HEK293 (cell line): Measurements from ENCODE around the gene RBP2.
A peak's percentile ranks its signal among the peaks of the same experiment; 100 is the strongest.

Experiments used
- CTCF ChIA-PET: fragments of 350-600 bp; formaldehyde crosslinking; extraction: SDS; loops from one replicate; lab custom pipeline; 2021; ENCODE audit warnings: antibody characterized with exemption; lab: Yijun Ruan, JAX
- POLR2A ChIA-PET: fragments of 300-600 bp; formaldehyde crosslinking; extraction: SDS; loops from one replicate; lab custom pipeline; 2020; ENCODE audit warnings: antibody characterized with exemption, inconsistent platforms; lab: Yijun Ruan, JAX
- H3K27ac ChIP-seq: fragments of 200-500 bp; sonication (Bioruptor generic); 2 replicates; pipeline ENCODE4 v1.5.1; 2014; ENCODE audit warnings: low read depth, low read length, control low read depth, inconsistent platforms; ENCODE audit errors: extremely low read depth
- H3K36me3 ChIP-seq, 2 experiments: fragments of 200-500 bp in 1 of 2; sonication (Bioruptor generic) in 1 of 2; 1 replicate in 1 of 2; 2 replicates in 1 of 2; pipeline ENCODE4 v1.5.1; 2014 to 2017; ENCODE audit warnings: inconsistent platforms in 2 of 2, low read length in 2 of 2; ENCODE audit not compliant: control insufficient read depth in 2 of 2, insufficient read depth in 1 of 2
- H3K4me1 ChIP-seq: fragments of 200-500 bp; sonication (Bioruptor generic); 2 replicates; pipeline ENCODE4 v1.5.1; 2014; ENCODE audit warnings: mild to moderate bottlenecking, low read length, inconsistent platforms; ENCODE audit not compliant: control insufficient read depth, insufficient read depth
- H3K4me3 ChIP-seq: 2 replicates; pipeline ENCODE4 v1.5.1; 2011; ENCODE audit warnings: low read depth, mild to moderate bottlenecking, control low read depth, low read length, moderate library complexity
- H3K9me3 ChIP-seq: fragments of 200-500 bp; sonication (Bioruptor generic); 2 replicates; pipeline ENCODE4 v1.5.1; 2014; ENCODE audit warnings: low read depth, low read length, inconsistent platforms; ENCODE audit not compliant: control insufficient read depth, insufficient read depth
- ATF2 ChIP-seq: fragments of 450-650 bp; formaldehyde crosslinking; IDR thresholded peaks from 2 replicates; pipeline ENCODE4 v1.5.1; 2016; ENCODE audit warnings: missing biosample characterization, missing genetic modification characterization, low read depth
- CTCF ChIP-seq: fragments of 450-650 bp; formaldehyde crosslinking; IDR thresholded peaks from 2 replicates; pipeline ENCODE4 v1.5.1; 2016; ENCODE audit warnings: missing biosample characterization, missing genetic modification characterization
- EGR2 ChIP-seq: fragments of 450-650 bp; formaldehyde crosslinking; IDR thresholded peaks from 2 replicates; pipeline ENCODE4 v1.5.1; 2016; ENCODE audit warnings: low read depth, missing biosample characterization, missing genetic modification characterization
- FEZF1 ChIP-seq: fragments of 450-650 bp; formaldehyde crosslinking; IDR thresholded peaks from 2 replicates; pipeline ENCODE4 v1.5.1; 2016; ENCODE audit warnings: missing biosample characterization, missing genetic modification characterization
- HOXD13 ChIP-seq: sonication (generic); formaldehyde crosslinking; IDR thresholded peaks from 2 replicates; pipeline ENCODE4 v1.8.0; 2022; ENCODE audit warnings: missing genetic modification reagents, borderline replicate concordance
- INSM2 ChIP-seq: fragments of 450-650 bp; formaldehyde crosslinking; IDR thresholded peaks from 2 replicates; pipeline ENCODE4 v1.5.1; 2016; ENCODE audit warnings: missing biosample characterization, missing genetic modification characterization
- KLF7 ChIP-seq: fragments of 450-650 bp; formaldehyde crosslinking; IDR thresholded peaks from 2 replicates; pipeline ENCODE4 v1.5.1; 2016; ENCODE audit warnings: missing biosample characterization, missing genetic modification characterization, borderline replicate concordance
- KLF9 ChIP-seq: fragments of 450-650 bp; formaldehyde crosslinking; IDR thresholded peaks from 2 replicates; pipeline ENCODE4 v1.5.1; 2016; ENCODE audit warnings: missing biosample characterization, missing genetic modification characterization, low read depth
- PRDM10 ChIP-seq: fragments of 450-650 bp; formaldehyde crosslinking; IDR thresholded peaks from 2 replicates; pipeline ENCODE4 v1.5.1; 2016; ENCODE audit warnings: missing biosample characterization, missing genetic modification characterization
- SCRT2 ChIP-seq: fragments of 450-650 bp; formaldehyde crosslinking; IDR thresholded peaks from 2 replicates; pipeline ENCODE4 v1.5.1; 2016; ENCODE audit warnings: missing biosample characterization, missing genetic modification characterization
- SETDB1 ChIP-seq: IDR thresholded peaks from one replicate; pipeline ENCODE4 v1.6.1; 2017; ENCODE audit warnings: mild to moderate bottlenecking, low read length, moderate library complexity, mixed read lengths; ENCODE audit not compliant: insufficient read length
- TCF7L2 ChIP-seq: IDR thresholded peaks from 2 replicates; pipeline ENCODE4 v1.6.1; 2011; ENCODE audit warnings: low read depth, mild to moderate bottlenecking, inconsistent platforms, low read length, moderate library complexity, borderline replicate concordance
- WT1 ChIP-seq: fragments of 450-650 bp; formaldehyde crosslinking; IDR thresholded peaks from 2 replicates; pipeline ENCODE4 v1.5.1; 2016; ENCODE audit warnings: missing biosample characterization, missing genetic modification characterization
- ZBTB8A ChIP-seq: fragments of 450-650 bp; formaldehyde crosslinking; IDR thresholded peaks from 2 replicates; pipeline ENCODE4 v1.5.1; 2016; ENCODE audit warnings: missing biosample characterization, missing genetic modification characterization
- ZFP41 ChIP-seq: fragments of 450-650 bp; formaldehyde crosslinking; IDR thresholded peaks from 2 replicates; pipeline ENCODE4 v1.5.1; 2016; ENCODE audit warnings: missing biosample characterization, missing genetic modification characterization, borderline replicate concordance
- ZFP69B ChIP-seq: fragments of 450-650 bp; formaldehyde crosslinking; IDR thresholded peaks from 2 replicates; pipeline ENCODE4 v1.5.1; 2016; ENCODE audit warnings: missing biosample characterization, missing genetic modification characterization
- ZIC2 ChIP-seq: fragments of 450-650 bp; formaldehyde crosslinking; IDR thresholded peaks from 2 replicates; pipeline ENCODE4 v1.5.1; 2016; ENCODE audit warnings: missing biosample characterization, missing genetic modification characterization
- ZNF112 ChIP-seq: fragments of 450-650 bp; formaldehyde crosslinking; IDR thresholded peaks from 2 replicates; pipeline ENCODE4 v1.5.0; 2017; ENCODE audit warnings: missing biosample characterization, missing genetic modification characterization
- ZNF121 ChIP-seq: fragments of 450-650 bp; formaldehyde crosslinking; IDR thresholded peaks from 2 replicates; pipeline ENCODE4 v1.5.1; 2016; ENCODE audit warnings: missing biosample characterization, missing genetic modification characterization
- ZNF155 ChIP-seq: fragments of 450-650 bp; formaldehyde crosslinking; IDR thresholded peaks from 2 replicates; pipeline ENCODE4 v1.5.1; 2016; ENCODE audit warnings: missing biosample characterization, missing genetic modification characterization
- ZNF23 ChIP-seq: fragments of 450-650 bp; formaldehyde crosslinking; IDR thresholded peaks from 2 replicates; pipeline ENCODE4 v1.5.1; 2016; ENCODE audit warnings: missing biosample characterization, missing genetic modification characterization, borderline replicate concordance
- ZNF513 ChIP-seq: fragments of 450-650 bp; IDR thresholded peaks from 2 replicates; pipeline ENCODE4 v1.5.1; 2018; ENCODE audit warnings: missing biosample characterization, missing genetic modification characterization
- ZNF521 ChIP-seq: fragments of 450-650 bp; formaldehyde crosslinking; IDR thresholded peaks from 2 replicates; pipeline ENCODE4 v1.5.1; 2017; ENCODE audit warnings: missing biosample characterization, mild to moderate bottlenecking, missing genetic modification characterization
- ZNF530 ChIP-seq: fragments of 450-650 bp; formaldehyde crosslinking; IDR thresholded peaks from 2 replicates; pipeline ENCODE4 v1.5.1; 2016; ENCODE audit warnings: low read depth, missing biosample characterization, missing genetic modification characterization
- ZNF623 ChIP-seq: fragments of 450-650 bp; formaldehyde crosslinking; IDR thresholded peaks from 2 replicates; pipeline ENCODE4 v1.5.1; 2016; ENCODE audit warnings: missing biosample characterization, missing genetic modification characterization
- ZNF654 ChIP-seq: fragments of 450-650 bp; formaldehyde crosslinking; IDR thresholded peaks from 2 replicates; pipeline ENCODE4 v1.5.1; 2016; ENCODE audit warnings: low read depth, missing biosample characterization, missing genetic modification characterization
- ZNF670 ChIP-seq: fragments of 450-650 bp; formaldehyde crosslinking; IDR thresholded peaks from 2 replicates; pipeline ENCODE4 v1.5.1; 2016; ENCODE audit warnings: missing biosample characterization, missing genetic modification characterization, low read depth
- ZNF707 ChIP-seq: fragments of 450-650 bp; formaldehyde crosslinking; IDR thresholded peaks from 2 replicates; pipeline ENCODE4 v1.5.1; 2016; ENCODE audit warnings: missing biosample characterization, missing genetic modification characterization
- ZSCAN4 ChIP-seq: fragments of 450-650 bp; formaldehyde crosslinking; IDR thresholded peaks from 2 replicates; pipeline ENCODE4 v1.5.1; 2017; ENCODE audit warnings: missing biosample characterization, missing genetic modification characterization

RBP2 gene

GRCh38 chr3:139455855-139456254 is 20.5 kb downstream of the RBP2 start:
- no peaks in the 10 kb centered on the region for H3K9me3 ChIP-seq
- no peaks in the 10 kb centered on the region for H3K36me3 ChIP-seq
- no peak overlapping the region for H3K27ac ChIP-seq
- ChIA-PET POLR2A (no interaction called here), CTCF (interaction anchor here (0.5 to 2.2 kb wide), 2 partner anchors 28 to 34 kb away, joined by 3 to 6 read pairs; no protein-coding TSS in a partner anchor)
- no peak overlapping the region for H3K4me3 ChIP-seq
- no peaks in the 10 kb centered on the region for H3K4me1 ChIP-seq
- TF ChIP-seq EGR2 (tag by site-specific recombination) (no peak), ZBTB8A (0 out of 2 replicates have a peak, but pooled peaks have one; percentile 22), SCRT2 (tag by site-specific recombination) (no peak), ZNF623 (tag by site-specific recombination) (no peak), ZFP69B (tag by site-specific recombination) (no peak), WT1 (tag by site-specific recombination) (no peak), HOXD13 (CRISPR knock-in tag) (no peak), KLF7 (tag by site-specific recombination) (no peak), ZNF155 (no peak), ZNF521 (tag by site-specific recombination) (no peak), ZNF654 (tag by site-specific recombination) (peak; percentile 14; the same call in 1 of the 2 replicates), ZNF121 (tag by site-specific recombination) (no peak), PRDM10 (tag by site-specific recombination) (no peak), ZNF23 (tag by site-specific recombination) (no peak), FEZF1 (tag by site-specific recombination) (no peak), TCF7L2 (no peak), KLF9 (tag by site-specific recombination) (no peak), ZFP41 (tag by site-specific recombination) (no peak), ZNF112 (no peak), CTCF (tag by site-specific recombination) (0 out of 2 replicates have a peak, but pooled peaks have one; percentile 11), ZNF513 (tag by site-specific recombination) (no peak), ZNF707 (tag by site-specific recombination) (no peak), ZIC2 (tag by site-specific recombination) (no peak), INSM2 (tag by site-specific recombination) (no peak), ZNF530 (tag by site-specific recombination) (no peak), ATF2 (tag by site-specific recombination) (peak; percentile 64; the same call in 1 of the 2 replicates), SETDB1 (no peak), ZNF670 (tag by site-specific recombination) (no peak), ZSCAN4 (tag by site-specific recombination) (no peak)
